Activated gamma-delta T cell treated with Interleukin-2 at 50 U/mL for 16 hours (primary cell): ENCODE data around the gene PRUNE2.

ENCODE experiments used
- DNase-seq: peaks from one replicate; pipeline ENCODE4 v3.0.0-alpha.2; 2020

The PRUNE2 gene

GRCh38 chr9:76649894-76650293 is 256.0 kb downstream of the PRUNE2 start:
- no peak for DNase-seq

GRCh38 chr9:76646249-76646648 is 259.7 kb downstream of the PRUNE2 start:
- no peak for DNase-seq

GRCh38 chr9:76644647-76645250 is 261.2 kb downstream of the PRUNE2 start:
- DNase-seq, result no peak

GRCh38 chr9:76644171-76644570 is 261.7 kb downstream of the PRUNE2 start:
- DNase-seq, result no peak

- DNase-seq, result no peak
Measured at GRCh38 chr9:76643399-76644117, 262.4 kb downstream of the PRUNE2 start.

- no peak for DNase-seq
Measured at GRCh38 chr9:76642701-76643209, 263.2 kb downstream of the PRUNE2 start.

- DNase-seq, result no peak
Measured at GRCh38 chr9:76642074-76642473, 263.8 kb downstream of the PRUNE2 start.

GRCh38 chr9:76638001-76638400 is 267.9 kb downstream of the PRUNE2 start:
- no peak for DNase-seq

GRCh38 chr9:76637416-76637815 is 268.5 kb downstream of the PRUNE2 start:
- no peak for DNase-seq

GRCh38 chr9:76634356-76635054 is 271.4 kb downstream of the PRUNE2 start:
- no peak for DNase-seq

GRCh38 chr9:76630916-76631315 is 275.0 kb downstream of the PRUNE2 start:
- no peak for DNase-seq

GRCh38 chr9:76629205-76629990 is 276.5 kb downstream of the PRUNE2 start:
- DNase-seq, result no peak

- DNase-seq, result no peak
Measured at GRCh38 chr9:76628155-76628554, 277.8 kb downstream of the PRUNE2 start.

GRCh38 chr9:76626980-76627379 is 278.9 kb downstream of the PRUNE2 start:
- no peak for DNase-seq

GRCh38 chr9:76626141-76626540 is 279.8 kb downstream of the PRUNE2 start:
- DNase-seq, result no peak

- DNase-seq, result no peak
Measured at GRCh38 chr9:76624391-76625048, 281.4 kb downstream of the PRUNE2 start.

- DNase-seq, result no peak
Measured at GRCh38 chr9:76620996-76621395, 284.9 kb downstream of the PRUNE2 start.

- DNase-seq, result no peak
Measured at GRCh38 chr9:76620581-76620980, 285.3 kb downstream of the PRUNE2 start.

GRCh38 chr9:76619640-76620039 is 286.3 kb downstream of the PRUNE2 start:
- DNase-seq, result no peak

- DNase-seq, result no peak
Measured at GRCh38 chr9:76619197-76619596, 286.7 kb downstream of the PRUNE2 start.

- no peak for DNase-seq
Measured at GRCh38 chr9:76618762-76619161, 287.2 kb downstream of the PRUNE2 start.

- DNase-seq, result no peak
Measured at GRCh38 chr9:76617497-76618175, 288.3 kb downstream of the PRUNE2 start.
